Ishikawa (cell line): ENCODE results near the gene PLCB1.

Experiments
- CEBPB ChIP-seq: IDR thresholded peaks from 2 replicates; pipeline ENCODE4 v1.6.1; 2012
- CREB1 ChIP-seq: IDR thresholded peaks from 2 replicates; pipeline ENCODE4 v1.6.1; 2012; ENCODE audit warnings: low read depth
- EP300 ChIP-seq: IDR thresholded peaks from 2 replicates; pipeline ENCODE4 v1.6.1; 2012; ENCODE audit warnings: borderline replicate concordance
- NFIC ChIP-seq: IDR thresholded peaks from 2 replicates; pipeline ENCODE4 v1.6.1; 2012
- RAD21 ChIP-seq: IDR thresholded peaks from 2 replicates; pipeline ENCODE4 v1.6.1; 2012; ENCODE audit warnings: low read depth
- REST ChIP-seq: IDR thresholded peaks from 2 replicates; pipeline ENCODE4 v1.6.1; 2012; ENCODE audit warnings: low read depth, mild to moderate bottlenecking
- TAF1 ChIP-seq: IDR thresholded peaks from 2 replicates; pipeline ENCODE4 v1.6.1; 2012; ENCODE audit warnings: low read depth, mild to moderate bottlenecking
- TCF12 ChIP-seq: IDR thresholded peaks from 2 replicates; pipeline ENCODE4 v1.6.1; 2012; ENCODE audit warnings: low read depth
- TEAD4 ChIP-seq: IDR thresholded peaks from 2 replicates; pipeline ENCODE4 v1.6.1; 2012
- TF ChIP-seq, protein P1 (sequence below): IDR thresholded peaks from 2 replicates; pipeline ENCODE4 v1.6.1; 2012
- TF ChIP-seq, protein P2 (sequence below): IDR thresholded peaks from 2 replicates; pipeline ENCODE4 v1.6.1; 2012

- no peak for TF ChIP-seq REST
- peak; percentile 80 for TF ChIP-seq RAD21
- TF ChIP-seq TCF12, result no peak
- TF ChIP-seq NFIC, result no peak
- TF ChIP-seq CEBPB, result no peak
- TF ChIP-seq CREB1, result no peak
- TF ChIP-seq, protein P1, sequence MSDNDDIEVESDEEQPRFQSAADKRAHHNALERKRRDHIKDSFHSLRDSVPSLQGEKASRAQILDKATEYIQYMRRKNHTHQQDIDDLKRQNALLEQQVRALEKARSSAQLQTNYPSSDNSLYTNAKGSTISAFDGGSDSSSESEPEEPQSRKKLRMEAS, result no peak
- TF ChIP-seq EP300, result no peak
- no peak for TF ChIP-seq TEAD4
- TF ChIP-seq, protein P2, sequence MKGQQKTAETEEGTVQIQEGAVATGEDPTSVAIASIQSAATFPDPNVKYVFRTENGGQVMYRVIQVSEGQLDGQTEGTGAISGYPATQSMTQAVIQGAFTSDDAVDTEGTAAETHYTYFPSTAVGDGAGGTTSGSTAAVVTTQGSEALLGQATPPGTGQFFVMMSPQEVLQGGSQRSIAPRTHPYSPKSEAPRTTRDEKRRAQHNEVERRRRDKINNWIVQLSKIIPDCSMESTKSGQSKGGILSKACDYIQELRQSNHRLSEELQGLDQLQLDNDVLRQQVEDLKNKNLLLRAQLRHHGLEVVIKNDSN, result no peak
- TF ChIP-seq TAF1, result no peak
Observed at GRCh38 chr20:8721098-8721497, 589.0 kb downstream of the PLCB1 start.
